ENCODE results near the gene POC1B. TPM values are rescaled to one million over a fixed set of nuclear protein-coding genes. Genes with fewer than 3 reads are reported as not detected.

The POC1B gene
- total and polyA plus RNA-seq, 4 experiments from 2014 or later: 19.8 to 46.3 (median 24.8) TPM

- peaks cover 10 to 11% of the 10 kb centered on the region in 2 donors for H3K36me3 Mint-ChIP-seq
- peaks cover 31% of the 10 kb centered on the region for H3K4me1 ChIP-seq (ENCODE audit: insufficient read depth, low read length)
- no peaks in the 10 kb centered on the region for H3K9me3 Mint-ChIP-seq
- H3K36me3 ChIP-seq (ENCODE audit: insufficient read depth, low read length): peaks cover 2% of the 10 kb centered on the region
- no peak for DNase-seq
- no peak overlapping the region for H3K27ac Mint-ChIP-seq
- peaks cover 17 to 28% (median 22%) of the 10 kb centered on the region in 4 donors for H3K4me1 Mint-ChIP-seq
- H3K27me3 Mint-ChIP-seq: no peaks in the 10 kb centered on the region
- no peaks in the 10 kb centered on the region for H3K27me3 ChIP-seq (ENCODE audit: insufficient read depth, low read length)
- H3K4me3 Mint-ChIP-seq: no peak overlapping the region
- intact Hi-C loops (cut with micrococcal nuclease): no loop called here
- no peak overlapping the region for H3K27ac ChIP-seq (ENCODE audit: low read depth, low read length)
- H3K9me3 ChIP-seq (ENCODE audit: control insufficient read depth in 1 of 2, low read length in 2 of 2): no peaks in the 10 kb centered on the region
- ChIA-PET CTCF (ENCODE audit: partially characterized antibody) (interaction anchor here (1.9 kb wide), 1 partner anchor 12 kb away, joined by 4 read pairs; no protein-coding TSS in a partner anchor), POLR2A (ENCODE audit: partially characterized antibody) (no interaction called here)
- no peak overlapping the region for H3K4me3 ChIP-seq (ENCODE audit: low read length in 2 of 2)
Measured at GRCh38 chr12:89517720-89518119, 8.1 kb downstream of the POC1B start.

- H3K4me3 Mint-ChIP-seq: no peak overlapping the region
- POLR2A ChIA-PET (ENCODE audit: partially characterized antibody): no interaction called here
Measured at GRCh38 chr12:89516633-89517032, 9.2 kb downstream of the POC1B start.

GRCh38 chr12:89514751-89515150, 11.1 kb downstream of the POC1B start:
- CTCF ChIA-PET (ENCODE audit: partially characterized antibody): interaction anchor here (0.9 kb wide), 1 partner anchor 9 kb away, joined by 3 read pairs; the partner anchor contains the start of gene GALNT4
- no peaks in the 10 kb centered on the region for H3K9me3 Mint-ChIP-seq
- intact Hi-C loops (cut with micrococcal nuclease): no loop called here
- Histone ChIP-seq H3K9me3 (ENCODE audit: control insufficient read depth in 1 of 2, low read length in 2 of 2) (no peaks in the 10 kb centered on the region), H3K4me3 (ENCODE audit: low read length in 2 of 2) (no peak overlapping the region), H3K4me1 (ENCODE audit: insufficient read depth, low read length) (peaks cover 9% of the 10 kb centered on the region), H3K36me3 (ENCODE audit: insufficient read depth, low read length) (no peaks in the 10 kb centered on the region), H3K27ac (ENCODE audit: low read depth, low read length) (no peak overlapping the region), H3K27me3 (ENCODE audit: insufficient read depth, low read length) (no peaks in the 10 kb centered on the region)
- peaks cover 0 to 15% (median 13%) of the 10 kb centered on the region in 4 donors for H3K4me1 Mint-ChIP-seq
- H3K27me3 Mint-ChIP-seq: no peaks in the 10 kb centered on the region
- no peak for DNase-seq
- peaks cover 3 to 9% of the 10 kb centered on the region in 2 donors for H3K36me3 Mint-ChIP-seq
- H3K27ac Mint-ChIP-seq: no peak overlapping the region
- POLR2A ChIA-PET (ENCODE audit: partially characterized antibody): no interaction called here
- no peak overlapping the region for H3K4me3 Mint-ChIP-seq

More at GRCh38 chr12:89516633-89517032, 9.2 kb downstream of the POC1B start:
- peaks cover 22% of the 10 kb centered on the region for H3K4me1 ChIP-seq (ENCODE audit: insufficient read depth, low read length)
- peaks cover 6 to 20% (median 15%) of the 10 kb centered on the region in 4 donors for H3K4me1 Mint-ChIP-seq
- H3K9me3 ChIP-seq (ENCODE audit: control insufficient read depth in 1 of 2, low read length in 2 of 2): no peaks in the 10 kb centered on the region
- H3K27ac Mint-ChIP-seq: no peak overlapping the region
- no peak overlapping the region for H3K4me3 ChIP-seq (ENCODE audit: low read length in 2 of 2)
- no peaks in the 10 kb centered on the region for H3K27me3 ChIP-seq (ENCODE audit: insufficient read depth, low read length)
- CTCF ChIA-PET (ENCODE audit: partially characterized antibody): interaction anchor here (1.9 kb wide), 1 partner anchor 13 kb away, joined by 4 read pairs; no protein-coding TSS in a partner anchor
- H3K36me3 ChIP-seq (ENCODE audit: insufficient read depth, low read length): no peaks in the 10 kb centered on the region
- no peaks in the 10 kb centered on the region for H3K9me3 Mint-ChIP-seq
- intact Hi-C loops (cut with micrococcal nuclease): no loop called here
- DNase-seq: no peak
- no peak overlapping the region for H3K27ac ChIP-seq (ENCODE audit: low read depth, low read length)
- H3K36me3 Mint-ChIP-seq: peaks cover 7% of the 10 kb centered on the region in 2 donors
- no peaks in the 10 kb centered on the region for H3K27me3 Mint-ChIP-seq

- DNase-seq: no peak
- ChIA-PET CTCF (ENCODE audit: partially characterized antibody) (interaction anchor here (0.5 to 1.9 kb wide), 5 partner anchors 8 to 184 kb away, joined by 3 to 7 read pairs (median 4); partner anchors contain the start of gene GALNT4), POLR2A (ENCODE audit: partially characterized antibody) (interaction anchor here (0.7 kb wide), 1 partner anchor 629 kb away, joined by 3 read pairs; no protein-coding TSS in a partner anchor)
- Histone ChIP-seq H3K4me3 (ENCODE audit: low read length in 2 of 2) (no peak overlapping the region), H3K27ac (ENCODE audit: low read depth, low read length) (no peak overlapping the region), H3K4me1 (ENCODE audit: insufficient read depth, low read length) (peaks cover 9% of the 10 kb centered on the region), H3K9me3 (ENCODE audit: control insufficient read depth in 1 of 2, low read length in 2 of 2) (no peaks in the 10 kb centered on the region), H3K27me3 (ENCODE audit: insufficient read depth, low read length) (no peaks in the 10 kb centered on the region), H3K36me3 (ENCODE audit: insufficient read depth, low read length) (no peaks in the 10 kb centered on the region)
- Mint-ChIP-seq H3K4me3 (no peak overlapping the region), H3K27me3 (no peaks in the 10 kb centered on the region), H3K36me3 (peaks cover 1 to 9% of the 10 kb centered on the region in 2 donors), H3K9me3 (no peaks in the 10 kb centered on the region), H3K4me1 (peaks cover 4 to 13% (median 10%) of the 10 kb centered on the region in 4 donors), H3K27ac (no peak overlapping the region)
- intact Hi-C loops (cut with micrococcal nuclease): no loop called here
Measured at GRCh38 chr12:89513544-89513943, 12.3 kb downstream of the POC1B start.

GRCh38 chr12:89507015-89507824, 18.6 kb downstream of the POC1B start:
- no peaks in the 10 kb centered on the region for H3K9me3 ChIP-seq (ENCODE audit: control insufficient read depth in 1 of 2, low read length in 2 of 2)
- intact Hi-C loops (cut with micrococcal nuclease): no loop called here
- H3K36me3 ChIP-seq (ENCODE audit: insufficient read depth, low read length): no peaks in the 10 kb centered on the region
- DNase-seq: no peak
- H3K4me1 ChIP-seq (ENCODE audit: insufficient read depth, low read length): no peaks in the 10 kb centered on the region
- ChIA-PET POLR2A (ENCODE audit: partially characterized antibody) (no interaction called here), CTCF (ENCODE audit: partially characterized antibody) (interaction anchor here (0.8 to 1.9 kb wide), 4 partner anchors 16 to 36 kb away, joined by 3 to 7 read pairs (median 3); partner anchors contain the start of gene GALNT4)
- H3K4me3 ChIP-seq (ENCODE audit: low read length in 2 of 2): no peak overlapping the region
- Mint-ChIP-seq H3K9me3 (no peaks in the 10 kb centered on the region), H3K27me3 (no peaks in the 10 kb centered on the region), H3K36me3 (peaks cover 1 to 15% of the 10 kb centered on the region in 2 donors), H3K27ac (no peak overlapping the region), H3K4me3 (no peak overlapping the region), H3K4me1 (peaks cover 15 to 20% (median 16%) of the 10 kb centered on the region in 4 donors)
- no peaks in the 10 kb centered on the region for H3K27me3 ChIP-seq (ENCODE audit: insufficient read depth, low read length)
- no peak overlapping the region for H3K27ac ChIP-seq (ENCODE audit: low read depth, low read length)

GRCh38 chr12:89506050-89506449, 19.8 kb downstream of the POC1B start:
- Histone ChIP-seq H3K27me3 (ENCODE audit: insufficient read depth, low read length) (no peaks in the 10 kb centered on the region), H3K36me3 (ENCODE audit: insufficient read depth, low read length) (no peaks in the 10 kb centered on the region)
- intact Hi-C loops (cut with micrococcal nuclease): no loop called here

GRCh38 chr12:89504560-89505346, 21.1 kb downstream of the POC1B start:
- H3K27me3 ChIP-seq (ENCODE audit: insufficient read depth, low read length): no peaks in the 10 kb centered on the region
- ChIA-PET CTCF (ENCODE audit: partially characterized antibody) (interaction anchor here (1.9 kb wide), 1 partner anchor 20 kb away, joined by 7 read pairs; the partner anchor contains the start of gene GALNT4), POLR2A (ENCODE audit: partially characterized antibody) (no interaction called here)
- H3K27ac Mint-ChIP-seq: no peak overlapping the region
- peaks cover 10 to 20% (median 18%) of the 10 kb centered on the region in 4 donors for H3K4me1 Mint-ChIP-seq
- H3K4me1 ChIP-seq (ENCODE audit: insufficient read depth, low read length): no peaks in the 10 kb centered on the region
- no peaks in the 10 kb centered on the region for H3K27me3 Mint-ChIP-seq
- DNase-seq: no peak
- no peaks in the 10 kb centered on the region for H3K9me3 ChIP-seq (ENCODE audit: control insufficient read depth in 1 of 2, low read length in 2 of 2)
- peaks cover 6 to 24% of the 10 kb centered on the region in 2 donors for H3K36me3 Mint-ChIP-seq
- no peaks in the 10 kb centered on the region for H3K36me3 ChIP-seq (ENCODE audit: insufficient read depth, low read length)
- no peaks in the 10 kb centered on the region for H3K9me3 Mint-ChIP-seq
- intact Hi-C loops (cut with micrococcal nuclease): no loop called here
- no peak overlapping the region for H3K4me3 ChIP-seq (ENCODE audit: low read length in 2 of 2)
- H3K4me3 Mint-ChIP-seq: no peak overlapping the region
- H3K27ac ChIP-seq (ENCODE audit: low read depth, low read length): no peak overlapping the region

More at GRCh38 chr12:89506050-89506449, 19.8 kb downstream of the POC1B start:
- Histone ChIP-seq H3K9me3 (ENCODE audit: control insufficient read depth in 1 of 2, low read length in 2 of 2) (no peaks in the 10 kb centered on the region), H3K4me1 (ENCODE audit: insufficient read depth, low read length) (no peaks in the 10 kb centered on the region), H3K27ac (ENCODE audit: low read depth, low read length) (no peak overlapping the region), H3K4me3 (ENCODE audit: low read length in 2 of 2) (no peak overlapping the region)
- H3K36me3 Mint-ChIP-seq: peaks cover 3 to 21% of the 10 kb centered on the region in 2 donors
- H3K9me3 Mint-ChIP-seq: no peaks in the 10 kb centered on the region
- no peak overlapping the region for H3K27ac Mint-ChIP-seq
- ChIA-PET POLR2A (ENCODE audit: partially characterized antibody) (no interaction called here), CTCF (ENCODE audit: partially characterized antibody) (interaction anchor here (1.1 to 1.9 kb wide), 2 partner anchors 19 to 35 kb away, joined by 3 to 7 read pairs; partner anchors contain the start of gene GALNT4)
- no peak for DNase-seq
- H3K4me3 Mint-ChIP-seq: no peak overlapping the region
- peaks cover 15 to 20% (median 20%) of the 10 kb centered on the region in 4 donors for H3K4me1 Mint-ChIP-seq
- no peaks in the 10 kb centered on the region for H3K27me3 Mint-ChIP-seq

All from CD4-positive, alpha-beta memory T cell (primary cell).